ENCODE results near the gene CASP3.
"Not testable (repeated sequence)": the region's sequence is repeated elsewhere in the genome, so short reads cannot be mapped to it uniquely, and the experiment has no call there.

The CASP3 gene

DNA sequence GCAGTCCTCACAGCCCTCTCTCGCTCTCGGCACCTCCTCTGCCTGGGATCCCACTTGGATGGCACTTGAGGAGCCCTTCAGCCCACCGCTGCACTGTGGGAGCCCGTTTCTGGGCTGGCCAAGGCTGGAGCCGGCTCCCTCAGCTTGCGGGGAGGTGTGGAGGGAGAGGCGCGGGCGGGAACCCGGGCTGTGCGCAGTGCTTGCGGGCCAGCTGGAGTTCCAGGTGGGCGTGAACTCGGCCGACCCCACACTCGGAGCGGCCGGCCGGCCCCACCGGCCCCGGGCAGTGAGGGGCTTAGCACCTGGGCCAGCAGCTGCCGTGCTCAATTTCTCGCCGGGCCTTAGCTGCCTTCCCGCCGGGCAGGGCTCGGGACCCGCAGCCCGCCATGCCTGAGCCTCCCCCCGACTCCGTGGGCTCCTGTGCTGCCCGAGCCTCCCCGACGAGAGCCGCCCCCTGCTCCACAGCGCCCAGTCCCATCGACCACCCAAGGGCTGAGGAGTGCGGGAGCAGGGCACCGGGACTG is 57.4 kb downstream of the CASP3 start:
- H3K9me3 ChIP-seq (ENCODE audit: control extremely low read depth in 1 of 5, control insufficient read depth in 4 of 5, insufficient read depth in 2 of 5, low read depth in 1 of 5, low read length in 4 of 5); POLR2A ChIA-PET; DNase-seq; CTCF ChIA-PET; H3K4me1 ChIP-seq (ENCODE audit: control extremely low read depth in 1 of 4, control insufficient read depth in 4 of 4, insufficient read depth in 4 of 4, low read length in 3 of 4); H3K36me3 ChIP-seq (ENCODE audit: control insufficient read depth in 4 of 4, insufficient read depth in 4 of 4, low read length in 3 of 4); H3K4me3 ChIP-seq (ENCODE audit: control insufficient read depth in 1 of 7, extremely low read depth in 1 of 7, insufficient read depth in 4 of 7, low read depth in 2 of 7, low read length in 6 of 7); H3K27me3 ChIP-seq (replicated peaks in 2 of 5; ENCODE audit: control insufficient read depth in 4 of 5, insufficient read depth in 5 of 5, low read length in 4 of 5); H3K27ac ChIP-seq (ENCODE audit: insufficient read depth in 1 of 2, low read depth in 1 of 2, low read length in 2 of 2, poor library complexity in 1 of 2, severe bottlenecking in 2 of 2): not testable (repeated sequence)
- WGBS (ENCODE audit: insufficient coverage), result 97% methylated on average over 26 of the region's 39 CpGs

DNA sequence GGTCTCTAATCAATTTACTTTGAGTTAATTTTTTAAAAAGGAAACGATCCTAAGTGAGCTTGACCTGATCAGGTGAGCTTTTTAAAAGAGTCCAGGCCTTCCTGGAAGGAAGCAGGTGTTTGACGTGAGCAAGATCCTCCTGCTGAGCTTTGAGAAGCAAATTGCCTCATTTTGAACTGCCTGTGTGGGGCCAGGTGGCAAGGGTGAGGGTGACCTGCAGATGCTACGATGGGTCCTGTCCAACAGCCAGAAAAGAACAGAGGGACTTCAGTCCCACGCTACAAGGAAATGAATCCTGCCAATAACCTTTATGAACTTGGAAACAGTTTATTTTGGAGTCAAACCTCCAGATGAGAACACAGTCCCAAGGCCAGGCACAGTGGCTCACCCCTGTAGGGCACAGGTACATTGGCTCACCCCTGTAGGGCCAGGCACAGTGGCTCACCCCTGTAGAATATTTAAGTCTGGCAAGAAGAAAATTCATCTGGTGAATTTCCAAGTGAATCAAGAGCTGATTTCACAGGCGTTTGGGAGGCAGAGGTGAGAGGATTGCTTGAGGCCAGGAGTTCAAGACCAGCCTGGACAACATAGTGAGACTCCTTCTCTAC is 58.1 kb downstream of the CASP3 start:
- WGBS (ENCODE audit: insufficient coverage), result 100% methylated on average over 3 of the region's 5 CpGs
- ChIA-PET POLR2A (no interaction called here), CTCF (no interaction called here)
- Histone ChIP-seq H3K4me3 (ENCODE audit: control insufficient read depth in 1 of 7, extremely low read depth in 1 of 7, insufficient read depth in 4 of 7, low read depth in 2 of 7, low read length in 6 of 7) (no peak overlapping the region), H3K27me3 (replicated peaks in 2 of 5; ENCODE audit: control insufficient read depth in 4 of 5, insufficient read depth in 5 of 5, low read length in 4 of 5) (no peaks in the 10 kb centered on the region), H3K36me3 (ENCODE audit: control insufficient read depth in 4 of 4, insufficient read depth in 4 of 4, low read length in 3 of 4) (no peaks in the 10 kb centered on the region), H3K4me1 (ENCODE audit: control extremely low read depth in 1 of 4, control insufficient read depth in 4 of 4, insufficient read depth in 4 of 4, low read length in 3 of 4) (no peaks in the 10 kb centered on the region), H3K27ac (ENCODE audit: insufficient read depth in 1 of 2, low read depth in 1 of 2, low read length in 2 of 2, poor library complexity in 1 of 2, severe bottlenecking in 2 of 2) (no peak overlapping the region), H3K9me3 (ENCODE audit: control extremely low read depth in 1 of 5, control insufficient read depth in 4 of 5, insufficient read depth in 2 of 5, low read depth in 1 of 5, low read length in 4 of 5) (no peaks in the 10 kb centered on the region)
- DNase-seq, result no peak

DNA sequence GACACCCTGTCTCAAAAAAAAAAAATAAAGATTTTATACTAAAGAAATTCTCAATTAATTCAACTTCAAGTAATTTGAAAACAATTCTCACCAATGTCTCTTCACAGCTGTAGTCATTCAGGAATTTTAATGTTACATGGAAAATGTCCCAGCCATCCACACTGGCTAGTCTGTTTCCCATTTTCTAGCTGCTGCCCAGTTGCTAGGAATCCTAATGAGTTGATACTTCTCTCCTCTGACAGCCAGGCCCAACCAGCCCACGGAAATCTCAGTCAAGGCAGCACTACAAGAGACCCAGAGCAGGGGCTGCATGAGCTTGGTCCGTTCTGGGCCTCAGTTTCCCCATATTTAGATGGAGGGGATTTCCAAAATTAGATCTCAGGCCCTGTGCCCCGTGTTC is 59.1 kb downstream of the CASP3 start:
- DNase-seq, result no peak
- Histone ChIP-seq H3K27ac (ENCODE audit: insufficient read depth in 1 of 2, low read depth in 1 of 2, low read length in 2 of 2, poor library complexity in 1 of 2, severe bottlenecking in 2 of 2) (no peak overlapping the region), H3K36me3 (ENCODE audit: control insufficient read depth in 4 of 4, insufficient read depth in 4 of 4, low read length in 3 of 4) (no peaks in the 10 kb centered on the region), H3K4me1 (ENCODE audit: control extremely low read depth in 1 of 4, control insufficient read depth in 4 of 4, insufficient read depth in 4 of 4, low read length in 3 of 4) (no peaks in the 10 kb centered on the region), H3K9me3 (ENCODE audit: control extremely low read depth in 1 of 5, control insufficient read depth in 4 of 5, insufficient read depth in 2 of 5, low read depth in 1 of 5, low read length in 4 of 5) (no peaks in the 10 kb centered on the region), H3K4me3 (ENCODE audit: control insufficient read depth in 1 of 7, extremely low read depth in 1 of 7, insufficient read depth in 4 of 7, low read depth in 2 of 7, low read length in 6 of 7) (no peak overlapping the region), H3K27me3 (replicated peaks in 2 of 5; ENCODE audit: control insufficient read depth in 4 of 5, insufficient read depth in 5 of 5, low read length in 4 of 5) (no peaks in the 10 kb centered on the region)
- POLR2A ChIA-PET, result no interaction called here
- whole genome bisulfite sequencing (ENCODE audit: insufficient coverage), result 90% methylated on average over 2 of the region's 3 CpGs
- CTCF ChIA-PET, result no interaction called here

DNA sequence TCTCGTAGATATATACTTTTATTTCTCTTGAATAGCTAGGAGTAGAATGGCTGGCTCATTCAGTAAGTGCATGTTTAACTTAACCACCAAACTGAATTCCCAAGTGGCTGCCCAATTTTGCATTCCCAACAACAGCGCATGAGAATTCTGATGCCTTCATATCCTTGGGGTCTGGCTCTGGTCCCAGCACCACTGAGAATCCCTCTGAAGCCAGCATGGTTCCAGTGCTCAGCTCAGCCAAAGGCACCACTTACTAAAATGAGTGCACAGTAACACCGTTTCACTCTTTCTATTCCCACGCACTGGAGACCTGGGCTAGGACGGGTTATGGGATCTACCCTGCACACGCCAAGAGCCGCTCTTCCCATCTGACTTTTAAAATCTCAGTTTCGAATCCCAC is 60.4 kb downstream of the CASP3 start:
- Histone ChIP-seq H3K27me3 (replicated peaks in 2 of 5; ENCODE audit: control insufficient read depth in 4 of 5, insufficient read depth in 5 of 5, low read length in 4 of 5) (no peaks in the 10 kb centered on the region), H3K9me3 (ENCODE audit: control extremely low read depth in 1 of 5, control insufficient read depth in 4 of 5, insufficient read depth in 2 of 5, low read depth in 1 of 5, low read length in 4 of 5) (no peaks in the 10 kb centered on the region), H3K4me1 (ENCODE audit: control extremely low read depth in 1 of 4, control insufficient read depth in 4 of 4, insufficient read depth in 4 of 4, low read length in 3 of 4) (no peaks in the 10 kb centered on the region), H3K36me3 (ENCODE audit: control insufficient read depth in 4 of 4, insufficient read depth in 4 of 4, low read length in 3 of 4) (no peaks in the 10 kb centered on the region), H3K27ac (ENCODE audit: insufficient read depth in 1 of 2, low read depth in 1 of 2, low read length in 2 of 2, poor library complexity in 1 of 2, severe bottlenecking in 2 of 2) (no peak overlapping the region), H3K4me3 (ENCODE audit: control insufficient read depth in 1 of 7, extremely low read depth in 1 of 7, insufficient read depth in 4 of 7, low read depth in 2 of 7, low read length in 6 of 7) (no peak overlapping the region)
- WGBS (ENCODE audit: insufficient coverage), result 96% methylated on average over 7 of the region's 8 CpGs
- POLR2A ChIA-PET, result interaction anchor here (0.6 kb wide), 1 partner anchor 371 kb away, joined by 3 read pairs; no protein-coding TSS in a partner anchor
- CTCF ChIA-PET, result no interaction called here
- no peak for DNase-seq

DNA sequence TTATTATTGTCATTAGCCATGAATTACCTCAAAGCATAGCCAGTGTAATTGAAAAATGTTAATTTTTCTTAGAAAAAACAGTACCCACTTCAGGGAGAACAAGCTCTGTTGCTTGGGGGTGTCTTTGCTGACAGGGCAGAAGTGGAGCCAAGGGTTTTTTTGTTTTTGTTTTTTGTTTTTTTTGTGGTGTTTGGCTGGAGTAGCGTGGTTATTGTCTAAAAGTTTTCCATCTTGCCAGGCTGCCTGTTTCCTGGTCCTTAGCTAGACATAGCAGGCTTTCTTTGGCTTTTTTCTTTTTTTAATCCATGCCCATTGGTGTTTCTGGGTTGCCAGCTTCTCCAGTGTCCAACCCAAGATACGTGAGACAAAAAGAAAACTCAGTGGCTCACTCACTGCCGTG is 61.5 kb downstream of the CASP3 start:
- H3K4me3 ChIP-seq (ENCODE audit: control insufficient read depth in 1 of 7, extremely low read depth in 1 of 7, insufficient read depth in 4 of 7, low read depth in 2 of 7, low read length in 6 of 7), result no peak overlapping the region
- H3K4me1 ChIP-seq (ENCODE audit: control extremely low read depth in 1 of 4, control insufficient read depth in 4 of 4, insufficient read depth in 4 of 4, low read length in 3 of 4), result no peaks in the 10 kb centered on the region
- CTCF ChIA-PET, result interaction anchor here (0.5 to 1.2 kb wide), 2 partner anchors 31 to 337 kb away, joined by 3 read pairs; no protein-coding TSS in a partner anchor
- no peaks in the 10 kb centered on the region for H3K36me3 ChIP-seq (ENCODE audit: control insufficient read depth in 4 of 4, insufficient read depth in 4 of 4, low read length in 3 of 4)
- no peaks in the 10 kb centered on the region for H3K27me3 ChIP-seq (replicated peaks in 2 of 5; ENCODE audit: control insufficient read depth in 4 of 5, insufficient read depth in 5 of 5, low read length in 4 of 5)
- H3K27ac ChIP-seq (ENCODE audit: insufficient read depth in 1 of 2, low read depth in 1 of 2, low read length in 2 of 2, poor library complexity in 1 of 2, severe bottlenecking in 2 of 2), result no peak overlapping the region
- 100% methylated on average over 2 of the region's 3 CpGs for WGBS (ENCODE audit: insufficient coverage)
- no peaks in the 10 kb centered on the region for H3K9me3 ChIP-seq (ENCODE audit: control extremely low read depth in 1 of 5, control insufficient read depth in 4 of 5, insufficient read depth in 2 of 5, low read depth in 1 of 5, low read length in 4 of 5)
- POLR2A ChIA-PET, result no interaction called here
- DNase-seq, result no peak

DNA sequence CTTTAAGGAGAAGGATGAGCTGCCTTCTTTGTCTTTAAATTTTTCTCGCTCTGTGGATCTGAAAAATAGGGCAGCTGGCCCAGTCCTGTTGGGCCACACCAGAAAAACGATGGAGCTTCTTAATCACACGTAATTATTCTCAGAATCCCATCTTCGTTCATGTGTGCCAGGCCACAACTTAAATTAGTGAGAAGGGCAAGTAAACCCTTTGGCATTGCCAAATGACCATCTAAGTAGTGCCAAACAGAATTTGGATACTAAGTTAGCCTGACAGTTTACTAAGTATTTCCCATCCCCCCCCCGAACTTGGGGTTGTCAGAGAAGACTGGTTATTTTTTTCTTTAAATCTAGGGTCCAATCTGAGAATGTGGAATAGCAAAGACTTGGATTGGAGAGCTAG is 62.0 kb downstream of the CASP3 start:
- no peak for DNase-seq
- Histone ChIP-seq H3K36me3 (ENCODE audit: control insufficient read depth in 4 of 4, insufficient read depth in 4 of 4, low read length in 3 of 4) (no peaks in the 10 kb centered on the region), H3K4me1 (ENCODE audit: control extremely low read depth in 1 of 4, control insufficient read depth in 4 of 4, insufficient read depth in 4 of 4, low read length in 3 of 4) (no peaks in the 10 kb centered on the region), H3K27ac (ENCODE audit: insufficient read depth in 1 of 2, low read depth in 1 of 2, low read length in 2 of 2, poor library complexity in 1 of 2, severe bottlenecking in 2 of 2) (no peak overlapping the region), H3K27me3 (replicated peaks in 2 of 5; ENCODE audit: control insufficient read depth in 4 of 5, insufficient read depth in 5 of 5, low read length in 4 of 5) (no peaks in the 10 kb centered on the region), H3K9me3 (ENCODE audit: control extremely low read depth in 1 of 5, control insufficient read depth in 4 of 5, insufficient read depth in 2 of 5, low read depth in 1 of 5, low read length in 4 of 5) (no peaks in the 10 kb centered on the region), H3K4me3 (ENCODE audit: control insufficient read depth in 1 of 7, extremely low read depth in 1 of 7, insufficient read depth in 4 of 7, low read depth in 2 of 7, low read length in 6 of 7) (no peak overlapping the region)
- 100% methylated on average over 5 of the region's 5 CpGs for WGBS (ENCODE audit: insufficient coverage)
- ChIA-PET POLR2A (no interaction called here), CTCF (interaction anchor here (0.5 to 1.2 kb wide), 2 partner anchors 31 to 336 kb away, joined by 3 read pairs; no protein-coding TSS in a partner anchor)

DNA sequence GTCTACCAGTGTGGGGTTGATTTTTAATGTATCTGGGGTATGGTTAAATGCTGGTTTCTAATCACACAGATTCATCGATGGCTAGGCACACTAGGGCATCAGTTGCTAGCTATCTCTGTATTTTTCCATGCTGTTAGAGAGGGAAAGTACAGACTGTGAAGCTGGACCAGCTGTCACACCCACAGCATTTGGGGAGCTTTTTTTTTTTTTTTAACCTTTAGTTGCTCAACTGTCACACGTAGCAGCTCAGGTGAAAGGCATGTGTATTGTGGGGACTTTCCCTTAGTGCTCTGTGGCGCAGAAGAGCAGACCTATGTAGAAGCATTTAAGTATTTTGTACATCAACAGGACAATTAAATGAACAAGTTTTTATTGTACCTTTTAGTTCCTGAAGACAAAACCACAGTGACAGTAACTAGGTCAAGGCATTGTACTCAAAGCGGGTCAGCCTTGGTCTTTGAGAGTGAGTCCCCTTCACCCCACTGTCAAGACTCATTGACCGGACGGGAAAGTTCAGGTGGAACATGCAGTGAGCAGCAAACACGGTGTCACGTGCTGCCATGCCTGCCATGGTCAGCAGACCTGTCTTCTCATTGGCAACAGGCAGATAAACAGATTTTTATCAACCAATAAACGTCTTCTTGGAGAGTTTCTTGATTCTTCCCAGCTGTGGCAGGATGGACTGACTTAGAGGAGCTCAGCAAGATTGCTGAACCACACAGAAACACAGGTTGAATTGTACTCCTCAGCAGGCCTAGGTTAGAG is 65.3 kb downstream of the CASP3 start:
- ChIA-PET CTCF (interaction anchor here (0.6 kb wide), 1 partner anchor 287 kb away, joined by 3 read pairs; no protein-coding TSS in a partner anchor), POLR2A (interaction anchor here (0.6 kb wide), 1 partner anchor 42 kb away, joined by 5 read pairs; no protein-coding TSS in a partner anchor)
- peaks cover 0 to 8% (median 5%) of the 10 kb centered on the region in 5 experiments for H3K9me3 ChIP-seq (ENCODE audit: control extremely low read depth in 1 of 5, control insufficient read depth in 4 of 5, insufficient read depth in 2 of 5, low read depth in 1 of 5, low read length in 4 of 5)
- 96% methylated on average over 7 of the region's 9 CpGs for WGBS (ENCODE audit: insufficient coverage)
- H3K4me1 ChIP-seq (ENCODE audit: control extremely low read depth in 1 of 4, control insufficient read depth in 4 of 4, insufficient read depth in 4 of 4, low read length in 3 of 4), result no peaks in the 10 kb centered on the region
- H3K27ac ChIP-seq (ENCODE audit: insufficient read depth in 1 of 2, low read depth in 1 of 2, low read length in 2 of 2, poor library complexity in 1 of 2, severe bottlenecking in 2 of 2), result no peak overlapping the region
- no peak overlapping the region for H3K4me3 ChIP-seq (ENCODE audit: control insufficient read depth in 1 of 7, extremely low read depth in 1 of 7, insufficient read depth in 4 of 7, low read depth in 2 of 7, low read length in 6 of 7)
- H3K36me3 ChIP-seq (ENCODE audit: control insufficient read depth in 4 of 4, insufficient read depth in 4 of 4, low read length in 3 of 4), result no peaks in the 10 kb centered on the region
- DNase-seq, result no peak
- H3K27me3 ChIP-seq (replicated peaks in 2 of 5; ENCODE audit: control insufficient read depth in 4 of 5, insufficient read depth in 5 of 5, low read length in 4 of 5), result no peaks in the 10 kb centered on the region
